ENCODE results near the gene ABCA5.

DNA sequence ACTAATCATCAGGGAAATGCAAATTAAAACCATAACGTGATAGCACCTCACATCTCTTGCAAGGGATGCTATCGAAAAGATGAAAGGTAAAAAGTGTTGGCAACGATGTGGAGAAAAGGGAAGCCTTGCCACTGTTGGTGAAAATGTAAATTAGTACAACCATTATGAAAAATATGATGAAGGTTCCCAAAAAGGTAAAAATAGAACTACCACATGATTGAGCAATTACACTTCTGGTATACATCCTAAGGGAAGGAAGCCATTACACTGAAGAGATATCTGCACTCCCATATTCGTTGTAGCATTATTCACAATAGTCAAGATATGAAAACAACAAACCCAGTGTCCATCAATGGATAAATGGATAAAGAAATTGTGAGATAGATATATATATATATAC lies 119.8 kb downstream of the ABCA5 start:
- no peak for TF ChIP-seq EP300 (IDR thresholded peaks at IDR 0.05; ENCODE audit: borderline replicate concordance in 1 of 2, low read depth in 1 of 2, low read length in 1 of 2)
- no peak for TF ChIP-seq YY1 (IDR thresholded peaks at IDR 0.05; ENCODE audit: low read depth)
- TF ChIP-seq, protein P1, sequence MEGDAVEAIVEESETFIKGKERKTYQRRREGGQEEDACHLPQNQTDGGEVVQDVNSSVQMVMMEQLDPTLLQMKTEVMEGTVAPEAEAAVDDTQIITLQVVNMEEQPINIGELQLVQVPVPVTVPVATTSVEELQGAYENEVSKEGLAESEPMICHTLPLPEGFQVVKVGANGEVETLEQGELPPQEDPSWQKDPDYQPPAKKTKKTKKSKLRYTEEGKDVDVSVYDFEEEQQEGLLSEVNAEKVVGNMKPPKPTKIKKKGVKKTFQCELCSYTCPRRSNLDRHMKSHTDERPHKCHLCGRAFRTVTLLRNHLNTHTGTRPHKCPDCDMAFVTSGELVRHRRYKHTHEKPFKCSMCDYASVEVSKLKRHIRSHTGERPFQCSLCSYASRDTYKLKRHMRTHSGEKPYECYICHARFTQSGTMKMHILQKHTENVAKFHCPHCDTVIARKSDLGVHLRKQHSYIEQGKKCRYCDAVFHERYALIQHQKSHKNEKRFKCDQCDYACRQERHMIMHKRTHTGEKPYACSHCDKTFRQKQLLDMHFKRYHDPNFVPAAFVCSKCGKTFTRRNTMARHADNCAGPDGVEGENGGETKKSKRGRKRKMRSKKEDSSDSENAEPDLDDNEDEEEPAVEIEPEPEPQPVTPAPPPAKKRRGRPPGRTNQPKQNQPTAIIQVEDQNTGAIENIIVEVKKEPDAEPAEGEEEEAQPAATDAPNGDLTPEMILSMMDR (IDR thresholded peaks at IDR 0.05): no peak
- no peak for TF ChIP-seq TCF12 (IDR thresholded peaks at IDR 0.05)
- TF ChIP-seq MEF2A (IDR thresholded peaks at IDR 0.05; ENCODE audit: borderline replicate concordance, low read depth): no peak
- no peak for TF ChIP-seq POLR2AphosphoS5 (IDR thresholded peaks at IDR 0.05; ENCODE audit: low read depth, low read length)
- no peak for TF ChIP-seq EZH2phosphoT487 (IDR thresholded peaks at IDR 0.05; ENCODE audit: borderline replicate concordance, low read depth)
- no peak for TF ChIP-seq SIN3A (IDR thresholded peaks at IDR 0.05; ENCODE audit: borderline replicate concordance, low read depth, low read length)
- no peak for TF ChIP-seq RFX5 (IDR thresholded peaks at IDR 0.05; ENCODE audit: low read length)
- TF ChIP-seq, protein P2, sequence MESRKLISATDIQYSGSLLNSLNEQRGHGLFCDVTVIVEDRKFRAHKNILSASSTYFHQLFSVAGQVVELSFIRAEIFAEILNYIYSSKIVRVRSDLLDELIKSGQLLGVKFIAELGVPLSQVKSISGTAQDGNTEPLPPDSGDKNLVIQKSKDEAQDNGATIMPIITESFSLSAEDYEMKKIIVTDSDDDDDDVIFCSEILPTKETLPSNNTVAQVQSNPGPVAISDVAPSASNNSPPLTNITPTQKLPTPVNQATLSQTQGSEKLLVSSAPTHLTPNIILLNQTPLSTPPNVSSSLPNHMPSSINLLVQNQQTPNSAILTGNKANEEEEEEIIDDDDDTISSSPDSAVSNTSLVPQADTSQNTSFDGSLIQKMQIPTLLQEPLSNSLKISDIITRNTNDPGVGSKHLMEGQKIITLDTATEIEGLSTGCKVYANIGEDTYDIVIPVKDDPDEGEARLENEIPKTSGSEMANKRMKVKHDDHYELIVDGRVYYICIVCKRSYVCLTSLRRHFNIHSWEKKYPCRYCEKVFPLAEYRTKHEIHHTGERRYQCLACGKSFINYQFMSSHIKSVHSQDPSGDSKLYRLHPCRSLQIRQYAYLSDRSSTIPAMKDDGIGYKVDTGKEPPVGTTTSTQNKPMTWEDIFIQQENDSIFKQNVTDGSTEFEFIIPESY (IDR thresholded peaks at IDR 0.05; ENCODE audit: borderline replicate concordance, low read depth): no peak
- TF ChIP-seq GATA2 (CRISPR knock-in tag; IDR thresholded peaks at IDR 0.05): no peak
- TF ChIP-seq MXI1 (IDR thresholded peaks at IDR 0.05; ENCODE audit: low read depth, low read length): no peak
- no peak for TF ChIP-seq RAD21 (IDR thresholded peaks at IDR 0.05; ENCODE audit: low read length)
- TF ChIP-seq NRF1 (IDR thresholded peaks at IDR 0.05; ENCODE audit: low read depth, low read length): no peak

Measured in SK-N-SH (cell line).